ENCODE measurements around the gene STX8.

STX8 gene

GRCh38 chr17:9532715-9533114 is 42.9 kb downstream of the STX8 start:
- H3K4me3 ChIP-seq (ENCODE audit: low read depth, low read length) = no peak overlapping the region
- no peak for DNase-seq
- no peaks in the 10 kb centered on the region for H3K4me1 ChIP-seq
- no peaks in the 10 kb centered on the region for H3K27me3 ChIP-seq
- no peaks in the 10 kb centered on the region for H3K9me3 ChIP-seq
- no peaks in the 10 kb centered on the region for H3K36me3 ChIP-seq
- TF ChIP-seq CTCF (IDR thresholded peaks at IDR 0.05; ENCODE audit: low read depth, low read length) = no peak

GRCh38 chr17:9531034-9531433 is 44.6 kb downstream of the STX8 start:
- no peak for TF ChIP-seq CTCF (IDR thresholded peaks at IDR 0.05; ENCODE audit: low read depth, low read length)
- H3K27me3 ChIP-seq = no peaks in the 10 kb centered on the region

GRCh38 chr17:9529033-9529700 is 46.5 kb downstream of the STX8 start:
- DNase-seq = no peak
- Histone ChIP-seq H3K9me3 (no peaks in the 10 kb centered on the region), H3K36me3 (no peaks in the 10 kb centered on the region), H3K27me3 (no peaks in the 10 kb centered on the region), H3K4me3 (ENCODE audit: low read depth, low read length) (no peak overlapping the region), H3K4me1 (no peaks in the 10 kb centered on the region)
- peak; percentile 20; the same call in 1 of the 2 replicates for TF ChIP-seq CTCF (IDR thresholded peaks at IDR 0.05; ENCODE audit: low read depth, low read length)

More at GRCh38 chr17:9531034-9531433, 44.6 kb downstream of the STX8 start:
- Histone ChIP-seq H3K4me3 (ENCODE audit: low read depth, low read length) (no peak overlapping the region), H3K36me3 (no peaks in the 10 kb centered on the region), H3K9me3 (no peaks in the 10 kb centered on the region), H3K4me1 (no peaks in the 10 kb centered on the region)
- no peak for DNase-seq

- H3K4me3 ChIP-seq (ENCODE audit: low read depth, low read length) = no peak overlapping the region
- TF ChIP-seq CTCF (IDR thresholded peaks at IDR 0.05; ENCODE audit: low read depth, low read length) = no peak
These were observed 47.8 kb downstream of the STX8 start for GRCh38 chr17:9527788-9528187.

GRCh38 chr17:9522074-9522473 is 53.5 kb downstream of the STX8 start:
- H3K9me3 ChIP-seq = no peaks in the 10 kb centered on the region
- DNase-seq = no peak
- TF ChIP-seq CTCF (IDR thresholded peaks at IDR 0.05; ENCODE audit: low read depth, low read length) = peak; percentile 18; the same call in 1 of the 2 replicates
- H3K36me3 ChIP-seq = no peaks in the 10 kb centered on the region
- no peaks in the 10 kb centered on the region for H3K27me3 ChIP-seq
- H3K4me3 ChIP-seq (ENCODE audit: low read depth, low read length) = no peak overlapping the region
- H3K4me1 ChIP-seq = no peaks in the 10 kb centered on the region

More at GRCh38 chr17:9527788-9528187, 47.8 kb downstream of the STX8 start:
- DNase-seq = no peak
- Histone ChIP-seq H3K9me3 (no peaks in the 10 kb centered on the region), H3K27me3 (no peaks in the 10 kb centered on the region), H3K36me3 (no peaks in the 10 kb centered on the region), H3K4me1 (no peaks in the 10 kb centered on the region)

GRCh38 chr17:9521062-9521461 is 54.6 kb downstream of the STX8 start:
- H3K36me3 ChIP-seq = no peaks in the 10 kb centered on the region
- DNase-seq = no peak
- H3K27me3 ChIP-seq = no peaks in the 10 kb centered on the region
- no peaks in the 10 kb centered on the region for H3K4me1 ChIP-seq
- H3K4me3 ChIP-seq (ENCODE audit: low read depth, low read length) = no peak overlapping the region
- TF ChIP-seq CTCF (IDR thresholded peaks at IDR 0.05; ENCODE audit: low read depth, low read length) = no peak
- no peaks in the 10 kb centered on the region for H3K9me3 ChIP-seq
